ENCODE measurements around the gene PTGER2. TPM values are rescaled to one million over a fixed set of nuclear protein-coding genes. Genes with fewer than 3 reads are reported as not detected.

Gene PTGER2
- total and polyA plus RNA-seq, 2 of the 8 experiments (the other 6 are each of a cell fraction or from before 2014, with no cell fraction given): 1.2 TPM

GRCh38 chr14:52305014-52305413 lies 9.1 kb upstream of the PTGER2 start (continued):
- TF ChIP-seq CHD7 (IDR thresholded peaks at IDR 0.05; ENCODE audit: insufficient replicate concordance, low read length): no peak
- TF ChIP-seq ASH2L (IDR thresholded peaks at IDR 0.05; ENCODE audit: low read length): no peak
- no peak for TF ChIP-seq ATF2 (IDR thresholded peaks at IDR 0.05; ENCODE audit: low read length)
- no peak for TF ChIP-seq NANOG (IDR thresholded peaks at IDR 0.05; ENCODE audit: insufficient read depth, low read depth, low read length, poor library complexity, severe bottlenecking)
- TF ChIP-seq POLR2AphosphoS5 (IDR thresholded peaks at IDR 0.05; ENCODE audit: low read depth, low read length): no peak
